ENCODE measurements around the gene ACSL1. TPM values are rescaled to one million over a fixed set of nuclear protein-coding genes. Genes with fewer than 3 reads are reported as not detected.
A peak's percentile ranks its signal among the peaks of the same experiment; 100 is the strongest.

ACSL1 gene
- total and polyA plus RNA-seq, 12 donors, result 6.2 to 113 (median 67.7) TPM

GRCh38 chr4:184794470-184794869 is 31.3 kb downstream of the ACSL1 start:
- WGBS, 4 donors, result 91 to 100% (median 96%) methylated on average over 5 of the region's 5 CpGs
- DNase-seq, result no peak
- no peak for TF ChIP-seq POLR2A (IDR thresholded peaks at IDR 0.05)
- no peak for TF ChIP-seq CTCF (IDR thresholded peaks at IDR 0.05)
- Histone ChIP-seq H3K36me3 (replicated peaks in 1 of 2) (peaks cover 0 to 12% of the 10 kb centered on the region in 2 donors), H3K4me1 (replicated peaks in 1 of 2) (no peaks in the 10 kb centered on the region), H3K27ac (no peak overlapping the region), H3K9me3 (replicated peaks in 1 of 3) (no peaks in the 10 kb centered on the region), H3K4me3 (no peak overlapping the region), H3K27me3 (no peaks in the 10 kb centered on the region)
- intact Hi-C loops (cut with DNase I), result no loop called here

GRCh38 chr4:184793735-184794355 is 31.9 kb downstream of the ACSL1 start:
- no peak overlapping the region for H3K4me3 ChIP-seq
- H3K4me1 ChIP-seq (replicated peaks in 1 of 2), result no peaks in the 10 kb centered on the region
- intact Hi-C loops (cut with DNase I), result no loop called here
- no peak for DNase-seq
- TF ChIP-seq POLR2A (IDR thresholded peaks at IDR 0.05), result no peak
- TF ChIP-seq CTCF (IDR thresholded peaks at IDR 0.05), result no peak
- H3K36me3 ChIP-seq (replicated peaks in 1 of 2), result peaks cover 0 to 12% of the 10 kb centered on the region in 2 donors
- 78 to 94% (median 86%) methylated on average over 9 of the region's 9 CpGs for WGBS, 4 donors
- no peak overlapping the region for H3K27ac ChIP-seq
- no peaks in the 10 kb centered on the region for H3K27me3 ChIP-seq
- no peaks in the 10 kb centered on the region for H3K9me3 ChIP-seq (replicated peaks in 1 of 3)

GRCh38 chr4:184792950-184793555 is 32.7 kb downstream of the ACSL1 start:
- TF ChIP-seq POLR2A (IDR thresholded peaks at IDR 0.05) (no peak), CTCF (IDR thresholded peaks at IDR 0.05) (no peak)
- WGBS, 4 donors, result 68 to 78% (median 73%) methylated on average over 10 of the region's 10 CpGs
- Histone ChIP-seq H3K4me3 (no peak overlapping the region), H3K36me3 (replicated peaks in 1 of 2) (peaks cover 0 to 6% of the 10 kb centered on the region in 2 donors), H3K27me3 (no peaks in the 10 kb centered on the region), H3K27ac (peak overlapping the region in 1 of 5 donors; percentile 59), H3K9me3 (replicated peaks in 1 of 3) (no peaks in the 10 kb centered on the region), H3K4me1 (replicated peaks in 1 of 2) (no peaks in the 10 kb centered on the region)
- intact Hi-C loops (cut with DNase I), result no loop called here
- DNase-seq, result peak in 3 of 7 donors; percentile 29 to 46 (median 32)

GRCh38 chr4:184792334-184792733 is 33.4 kb downstream of the ACSL1 start:
- Histone ChIP-seq H3K4me3 (no peak overlapping the region), H3K27ac (peak overlapping the region in 1 of 5 donors; percentile 59), H3K4me1 (replicated peaks in 1 of 2) (no peaks in the 10 kb centered on the region), H3K27me3 (no peaks in the 10 kb centered on the region), H3K9me3 (replicated peaks in 1 of 3) (no peaks in the 10 kb centered on the region), H3K36me3 (replicated peaks in 1 of 2) (peaks cover 0 to 4% of the 10 kb centered on the region in 2 donors)
- 84 to 96% (median 90%) methylated on average over 8 of the region's 8 CpGs for WGBS, 4 donors
- TF ChIP-seq CTCF (IDR thresholded peaks at IDR 0.05), result no peak
- no peak for TF ChIP-seq POLR2A (IDR thresholded peaks at IDR 0.05)
- intact Hi-C loops (cut with DNase I), result no loop called here
- no peak for DNase-seq
